NT2/D1 (cell line): ENCODE data around the gene AANAT.

Source experiments
- YY1 ChIP-seq: IDR thresholded peaks from 2 replicates; pipeline ENCODE4 v1.6.1; 2011; ENCODE audit not compliant: insufficient read length, insufficient read depth
- ZNF274 ChIP-seq: IDR thresholded peaks from 2 replicates; pipeline ENCODE4 v1.6.1; 2011; ENCODE audit warnings: mild to moderate bottlenecking, low read depth, low read length

GRCh38 chr17:76512366-76513305, 45.2 kb downstream of the AANAT start:
- TF ChIP-seq YY1 (no peak), ZNF274 (no peak)
